HG03095 (cell line): Measurements from ENCODE around the gene RELN.
"Not testable (repeated sequence)": the region's sequence is repeated elsewhere in the genome, so short reads cannot be mapped to it uniquely, and the experiment has no call there.

Experiments
- ATAC-seq: cut with Tn5 transposase; IDR thresholded peaks from one replicate; pipeline ENCODE4 v1.9.1; 2021; ENCODE audit warnings: moderate library complexity; ENCODE audit not compliant: unreplicated experiment

The RELN gene

GRCh38 chr7:103989200-103989784 lies at the start of gene RELN:
RELN (minus strand) TSS chr7:103989658; CDS start chr7:103989356, 302 bp downstream.
- ATAC-seq: no peak

GRCh38 chr7:104038136-104038535 lies 48.7 kb upstream of the RELN start:
- no peak for ATAC-seq

- not testable (repeated sequence) for ATAC-seq
These were observed 47.4 kb upstream of the RELN start for GRCh38 chr7:104036889-104037288.

DNA sequence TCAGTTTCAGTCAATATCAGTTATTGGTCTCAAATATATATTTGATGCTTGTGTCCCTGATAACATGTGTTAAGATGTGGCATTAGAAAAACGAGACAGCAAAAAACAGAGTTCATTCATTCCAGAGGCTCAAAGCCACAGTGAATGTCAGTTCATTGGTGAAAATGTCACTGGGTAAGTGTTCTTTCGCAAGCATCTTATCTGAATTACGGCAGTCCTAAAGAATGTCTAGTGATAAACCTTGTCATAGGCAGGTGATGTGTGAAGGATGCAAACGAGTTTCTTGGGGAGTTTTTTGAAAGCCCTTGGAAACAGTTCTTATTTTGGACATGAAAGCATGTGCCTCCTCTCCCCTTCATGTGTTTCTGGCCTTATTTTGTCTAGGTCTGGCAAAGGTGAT lies 45.9 kb upstream of the RELN start:
- ATAC-seq: no peak

GRCh38 chr7:104034679-104035078 lies 45.2 kb upstream of the RELN start:
- no peak for ATAC-seq

DNA sequence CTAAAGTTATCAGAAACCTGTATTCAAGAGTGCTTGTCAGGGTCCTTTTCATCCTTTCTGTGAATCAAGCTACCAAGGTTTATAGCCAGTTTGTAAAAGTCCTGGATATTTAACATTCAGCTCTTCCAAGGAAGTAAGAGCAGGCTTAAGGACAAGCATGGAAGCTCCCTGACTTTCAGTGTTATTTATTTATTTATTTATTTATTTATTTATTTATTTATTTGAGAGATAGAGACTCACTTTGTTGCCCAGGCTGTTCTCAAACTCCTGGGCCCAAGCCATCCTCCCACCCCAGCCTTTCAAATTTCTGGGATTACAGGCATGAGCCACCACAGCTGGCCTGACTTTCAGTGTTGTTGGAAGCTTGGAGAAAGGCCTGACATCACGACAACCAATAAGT lies 44.4 kb upstream of the RELN start:
- ATAC-seq: no peak

DNA sequence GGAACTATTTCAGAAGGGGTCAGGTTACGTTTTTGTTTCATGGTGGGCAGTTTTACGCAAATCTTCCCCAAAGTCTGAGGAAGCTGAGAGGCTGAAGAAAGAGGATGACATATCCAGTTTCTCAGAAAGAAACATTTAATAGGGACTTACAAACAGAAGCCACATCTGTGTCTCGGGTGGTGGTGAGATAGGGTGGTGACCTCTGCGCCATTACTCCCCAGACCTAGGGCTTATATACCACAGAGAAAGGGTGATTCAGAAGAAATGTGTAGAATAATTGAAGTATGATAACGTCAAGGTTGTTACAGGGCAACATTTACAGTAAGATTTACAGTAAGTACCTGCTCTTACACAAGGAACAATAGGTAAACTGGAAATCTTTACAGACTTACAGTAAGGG lies 43.0 kb upstream of the RELN start:
- ATAC-seq: no peak

GRCh38 chr7:104029765-104030164 lies 40.3 kb upstream of the RELN start:
- ATAC-seq: no peak

- no peak for ATAC-seq
These were observed 35.2 kb upstream of the RELN start for GRCh38 chr7:104024632-104025031.

- ATAC-seq: no peak
These were observed 33.6 kb upstream of the RELN start for GRCh38 chr7:104023100-104023499.

- ATAC-seq: no peak
These were observed 29.0 kb upstream of the RELN start for GRCh38 chr7:104018425-104018824.

DNA sequence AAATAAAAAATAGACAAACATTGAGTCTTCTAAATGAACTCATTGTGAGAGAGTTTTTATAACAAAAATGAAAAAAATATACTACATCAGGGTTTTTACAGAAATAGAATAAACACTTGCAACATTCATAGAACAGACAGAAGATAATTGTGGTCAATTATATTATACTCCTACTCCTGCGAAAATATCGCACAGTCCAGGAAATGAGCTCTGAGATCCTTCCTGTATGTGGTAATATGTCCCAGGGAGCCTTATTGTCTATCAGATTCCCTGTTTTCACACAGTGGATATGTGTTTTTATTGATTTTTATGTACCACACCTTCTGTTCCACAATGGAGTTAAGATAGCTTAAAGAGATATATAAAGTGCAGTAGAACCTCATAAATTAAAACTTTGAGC lies 27.5 kb upstream of the RELN start:
- no peak for ATAC-seq

DNA sequence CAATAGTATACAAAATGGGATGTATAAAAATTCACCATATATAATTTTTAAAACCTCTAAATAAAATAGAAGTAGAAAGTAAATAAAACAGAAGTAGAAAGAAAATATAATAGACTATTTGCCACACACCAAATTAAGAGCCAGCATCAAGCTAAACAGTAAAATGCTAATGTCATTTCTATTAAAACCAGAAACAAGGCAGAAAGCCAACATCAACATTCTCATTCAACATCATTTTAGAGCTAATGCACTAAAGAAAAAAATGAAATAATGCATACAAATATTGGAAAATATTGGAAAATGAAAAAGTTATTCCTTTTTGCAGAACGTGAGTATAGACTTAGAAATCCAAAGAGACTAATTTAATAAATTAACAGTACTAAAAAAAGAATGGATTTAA lies 23.4 kb upstream of the RELN start:
- no peak for ATAC-seq

GRCh38 chr7:104011829-104012228 lies 22.4 kb upstream of the RELN start:
- ATAC-seq: no peak

- ATAC-seq: no peak
These were observed 20.8 kb upstream of the RELN start for GRCh38 chr7:104010052-104010909.

DNA sequence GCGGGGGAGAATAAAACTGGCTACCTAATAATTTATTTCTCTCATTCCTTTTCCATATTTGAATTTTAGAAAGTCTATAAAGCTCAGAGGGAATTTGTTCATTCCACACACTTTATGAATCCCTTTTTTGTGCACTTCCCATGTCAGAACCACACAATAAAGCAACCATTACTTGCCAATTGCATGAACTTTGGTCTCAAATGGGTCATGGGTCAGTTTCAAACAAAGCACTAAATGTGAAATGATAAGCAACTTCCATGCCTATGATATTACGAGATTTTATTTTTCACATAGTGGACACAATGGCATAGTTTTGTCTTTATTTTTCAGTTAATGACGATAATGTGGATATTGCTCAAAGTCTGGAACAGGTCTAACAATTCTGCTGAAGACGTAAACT lies 18.6 kb upstream of the RELN start:
- no peak for ATAC-seq

DNA sequence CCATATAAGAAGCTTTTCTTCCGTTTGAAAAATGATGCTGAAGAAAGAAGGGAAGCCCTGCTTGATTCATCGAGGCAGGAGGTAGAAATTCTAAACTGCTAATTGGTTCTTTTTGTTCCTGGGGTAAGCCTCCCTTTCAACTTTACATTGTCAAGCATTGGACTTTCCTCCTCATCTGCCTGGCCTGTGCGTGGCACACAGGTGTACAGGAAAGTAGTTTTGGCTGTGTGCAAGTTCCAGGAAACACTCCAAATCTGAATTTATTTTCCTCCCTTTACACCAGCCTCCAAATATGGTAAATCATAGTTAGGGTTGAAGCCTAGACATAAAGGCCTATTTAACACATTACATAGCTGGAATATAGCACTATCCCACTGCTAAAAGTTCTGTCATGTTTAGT lies 18.2 kb upstream of the RELN start:
- ATAC-seq: no peak

- ATAC-seq: no peak
These were observed 15.7 kb upstream of the RELN start for GRCh38 chr7:104005197-104005596.

DNA sequence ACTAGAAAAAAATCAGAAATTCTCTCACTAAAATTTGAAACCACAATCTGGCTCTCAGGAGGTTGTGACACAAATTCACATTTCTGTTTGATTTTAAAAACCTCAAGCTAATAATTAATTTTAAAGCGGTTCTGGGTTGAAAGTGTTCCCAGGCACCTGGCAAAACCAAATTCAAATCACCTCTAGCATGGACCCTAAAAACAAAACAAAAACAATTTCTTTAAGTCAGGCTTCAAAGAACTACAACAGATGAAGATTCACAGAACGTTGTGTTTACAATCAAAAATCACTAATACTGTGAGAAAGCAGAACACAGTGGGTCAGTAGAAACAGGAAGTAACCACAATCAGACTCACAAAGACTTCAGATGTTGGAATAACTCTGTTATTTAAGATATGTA lies 7.2 kb upstream of the RELN start:
- no peak for ATAC-seq

DNA sequence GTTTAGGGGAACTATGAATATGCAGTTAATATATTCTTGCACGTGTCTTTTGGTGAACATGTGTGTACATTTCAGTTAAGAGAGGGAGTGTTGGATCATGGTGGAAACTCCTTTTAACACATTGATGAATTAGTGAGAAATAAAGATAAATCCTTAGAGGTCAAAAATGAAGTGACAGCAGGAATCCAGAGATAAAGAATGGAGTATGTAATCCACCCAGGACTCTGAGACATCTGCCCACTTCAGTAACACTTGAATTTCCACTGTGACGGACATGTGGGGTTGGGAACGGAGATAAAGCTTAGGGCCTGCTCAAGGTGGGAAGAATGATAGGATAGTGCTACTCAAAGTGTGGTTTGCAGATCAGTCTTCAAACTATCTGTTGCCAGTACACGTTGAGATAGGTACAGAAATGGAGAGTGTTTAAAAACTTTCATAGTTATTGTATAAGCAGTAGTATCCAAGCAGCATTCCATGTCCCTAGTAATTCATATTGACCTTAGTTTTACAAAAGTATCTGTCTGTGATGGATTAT lies 6.6 kb upstream of the RELN start:
- ATAC-seq: no peak

DNA sequence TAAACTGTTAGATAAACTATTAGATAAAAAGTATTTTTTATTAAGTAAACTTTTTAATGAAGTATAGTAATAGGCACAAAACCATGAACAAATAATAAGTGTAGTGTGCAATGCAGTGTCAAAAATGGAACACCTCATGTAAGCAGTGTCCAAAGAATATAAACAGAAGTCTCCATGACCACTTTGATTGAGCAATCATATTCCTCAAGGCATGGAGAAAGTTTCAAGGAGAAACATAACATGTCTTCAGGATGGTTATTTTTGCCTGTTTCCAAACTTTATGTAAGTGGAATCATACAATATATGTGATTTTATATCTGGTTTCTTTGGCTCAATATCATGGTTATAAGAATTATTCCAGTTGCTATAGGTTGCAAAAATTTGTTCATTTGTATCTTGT lies 6.1 kb upstream of the RELN start:
- no peak for ATAC-seq

DNA sequence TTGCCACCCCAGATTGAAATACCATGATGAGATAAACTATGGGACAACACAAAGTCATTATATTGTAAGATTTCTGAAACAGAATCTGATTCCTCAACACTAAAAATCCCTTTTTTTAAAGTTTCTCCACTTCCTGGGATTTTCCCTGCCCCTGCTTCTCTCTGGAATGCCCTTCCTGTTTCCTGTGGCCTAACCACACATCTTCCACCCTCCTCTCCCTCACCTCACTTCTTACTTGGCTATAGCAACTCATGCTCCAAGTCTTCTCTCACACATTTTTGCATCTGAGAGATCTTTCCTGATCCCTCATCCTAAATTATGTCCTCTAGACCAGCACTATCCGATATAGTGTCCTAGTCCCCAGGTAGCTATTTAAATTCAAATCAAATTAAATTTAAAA lies 4.1 kb upstream of the RELN start:
- no peak for ATAC-seq
